Measurements from ENCODE around the gene REM2. TPM values are rescaled to one million over a fixed set of nuclear protein-coding genes. Genes with fewer than 3 reads are reported as not detected.

Gene REM2
- total RNA-seq, 1 experiment from 2014 or later: 0.47 TPM

DNA sequence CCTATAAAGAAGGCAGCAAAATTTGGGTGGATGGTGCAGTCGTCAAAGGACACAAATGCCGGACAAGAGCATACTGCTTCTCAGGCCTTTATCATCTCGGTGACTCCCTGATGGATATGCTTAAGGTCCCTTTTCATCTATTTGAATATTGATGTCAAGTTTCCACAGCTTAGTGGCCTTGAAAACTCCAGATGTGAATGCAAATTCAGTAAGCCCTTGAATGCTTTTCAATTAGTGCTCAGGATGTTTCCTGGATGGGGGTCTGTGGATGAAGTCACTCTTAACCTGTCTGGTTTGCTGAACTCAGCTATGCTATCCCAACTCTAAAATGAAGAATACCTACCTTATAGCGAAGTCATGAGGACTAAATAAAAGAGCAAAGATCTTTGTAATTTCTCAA is 10.7 kb downstream of the REM2 start:
- BruUV-seq (replicated peaks): no TSS peak
- DNase-seq (ENCODE audit: low read depth, low spot score) (no peak), ATAC-seq (no peak)
- Histone ChIP-seq H4K20me1 (ENCODE audit: insufficient read depth) (no peaks in the 10 kb centered on the region), H3K36me3 (ENCODE audit: control insufficient read depth in 1 of 2, insufficient read depth in 2 of 2, low read length in 2 of 2) (no peaks in the 10 kb centered on the region), H3K27ac (ENCODE audit: low read depth, low read length) (no peak overlapping the region), H3K4me2 (ENCODE audit: low read length) (no peak overlapping the region), H3K9me3 (ENCODE audit: control insufficient read depth in 1 of 2, insufficient read depth in 1 of 2, low read depth in 1 of 2, low read length in 2 of 2) (no peaks in the 10 kb centered on the region), H3K9ac (ENCODE audit: low read length) (no peak overlapping the region), H3K79me2 (ENCODE audit: insufficient read depth, low read length) (no peaks in the 10 kb centered on the region), H3K4me1 (ENCODE audit: control insufficient read depth in 1 of 2, insufficient read depth in 2 of 2, low read length in 2 of 2) (peaks cover 5 to 19% of the 10 kb centered on the region in 2 experiments; a peak in 3 of 4 replicates), H2AFZ (ENCODE audit: low read depth, low read length, poor library complexity, severe bottlenecking) (no peak overlapping the region), H3K4me3 (replicated peaks in 1 of 2; ENCODE audit: low read depth in 1 of 2, low read length in 2 of 2) (no peak overlapping the region), H3K27me3 (ENCODE audit: insufficient read depth, low read length) (no peaks in the 10 kb centered on the region), H3K9me2 (ENCODE audit: insufficient read depth) (no peaks in the 10 kb centered on the region)
- ChIA-PET CTCF (no interaction called here), POLR2A (no interaction called here), RAD21 (ENCODE audit: low non-redundant PET in 1 of 2, low total read pairs in 2 of 2, uncharacterized antibody in 2 of 2, unreplicated experiment in 2 of 2) (no interaction called here)
- intact Hi-C loops (cut with micrococcal nuclease): no loop called here
- TF ChIP-seq FOSL1 (IDR thresholded peaks at IDR 0.05; ENCODE audit: low read depth): no peak
- no peak for TF ChIP-seq JUND (IDR thresholded peaks at IDR 0.05)
- no peak for TF ChIP-seq SIN3A (IDR thresholded peaks at IDR 0.05; ENCODE audit: low read depth)

DNA sequence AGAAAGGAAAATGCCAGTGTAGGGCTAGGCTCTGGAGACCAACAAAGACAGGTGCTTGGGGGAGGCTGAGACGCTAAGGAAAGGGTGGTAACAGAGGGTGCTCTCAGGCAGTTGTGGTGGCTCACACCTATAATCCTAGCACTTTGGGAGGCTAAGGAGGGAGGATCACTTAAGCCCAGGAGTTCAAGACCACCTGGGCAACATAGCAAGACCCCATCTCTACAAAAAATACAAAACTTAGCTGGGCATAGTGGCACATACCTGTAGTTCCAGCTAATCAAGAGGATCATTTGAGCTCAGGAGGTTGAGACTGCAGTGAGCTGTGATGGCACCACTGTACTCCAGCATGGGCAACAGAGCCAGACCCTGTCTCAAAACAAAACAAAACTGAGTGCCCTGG is 12.4 kb downstream of the REM2 start:
- intact Hi-C loops (cut with micrococcal nuclease): no loop called here
- POLR2A ChIA-PET: interaction anchor here (1.2 kb wide), 1 partner anchor 7 kb away, joined by 4 read pairs; no protein-coding TSS in a partner anchor
- ATAC-seq: no peak

More for the DNA sequence above, 12.4 kb downstream of the REM2 start:
- no TSS peak for BruUV-seq (replicated peaks)
- Histone ChIP-seq H2AFZ (ENCODE audit: low read depth, low read length, poor library complexity, severe bottlenecking) (no peak overlapping the region), H3K4me2 (ENCODE audit: low read length) (no peak overlapping the region), H3K36me3 (ENCODE audit: control insufficient read depth in 1 of 2, insufficient read depth in 2 of 2, low read length in 2 of 2) (no peaks in the 10 kb centered on the region), H3K9me3 (ENCODE audit: control insufficient read depth in 1 of 2, insufficient read depth in 1 of 2, low read depth in 1 of 2, low read length in 2 of 2) (no peaks in the 10 kb centered on the region), H3K9me2 (ENCODE audit: insufficient read depth) (no peaks in the 10 kb centered on the region), H3K27ac (ENCODE audit: low read depth, low read length) (no peak overlapping the region), H3K4me1 (ENCODE audit: control insufficient read depth in 1 of 2, insufficient read depth in 2 of 2, low read length in 2 of 2) (peaks cover 1 to 22% of the 10 kb centered on the region in 2 experiments; a peak in 3 of 4 replicates), H3K9ac (ENCODE audit: low read length) (no peak overlapping the region), H4K20me1 (ENCODE audit: insufficient read depth) (no peaks in the 10 kb centered on the region), H3K27me3 (ENCODE audit: insufficient read depth, low read length) (no peaks in the 10 kb centered on the region), H3K79me2 (ENCODE audit: insufficient read depth, low read length) (no peaks in the 10 kb centered on the region), H3K4me3 (replicated peaks in 1 of 2; ENCODE audit: low read depth in 1 of 2, low read length in 2 of 2) (no peak overlapping the region)
- TF ChIP-seq RAD21 (IDR thresholded peaks at IDR 0.05; ENCODE audit: low read depth) (no peak), FOSL1 (IDR thresholded peaks at IDR 0.05; ENCODE audit: low read depth) (no peak), ZNF274 (IDR thresholded peaks at IDR 0.05; ENCODE audit: low read depth, low read length) (no peak), CBX3 (IDR thresholded peaks at IDR 0.05; ENCODE audit: low read depth) (no peak), SRF (IDR thresholded peaks at IDR 0.05; ENCODE audit: low read depth) (no peak), SIN3A (IDR thresholded peaks at IDR 0.05; ENCODE audit: low read depth) (no peak), POLR2A (IDR thresholded peaks at IDR 0.05; ENCODE audit: borderline replicate concordance, extremely low read depth, insufficient read depth, insufficient read length) (no peak), JUND (IDR thresholded peaks at IDR 0.05) (no peak), CEBPB (IDR thresholded peaks at IDR 0.05; ENCODE audit: low read depth) (no peak), POLR2AphosphoS5 (IDR thresholded peaks at IDR 0.05; ENCODE audit: low read depth, low read length) (no peak)
- TF ChIP-seq, protein P1, sequence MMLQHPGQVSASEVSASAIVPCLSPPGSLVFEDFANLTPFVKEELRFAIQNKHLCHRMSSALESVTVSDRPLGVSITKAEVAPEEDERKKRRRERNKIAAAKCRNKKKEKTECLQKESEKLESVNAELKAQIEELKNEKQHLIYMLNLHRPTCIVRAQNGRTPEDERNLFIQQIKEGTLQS (IDR thresholded peaks at IDR 0.05): no peak
- TF ChIP-seq, protein P2, sequence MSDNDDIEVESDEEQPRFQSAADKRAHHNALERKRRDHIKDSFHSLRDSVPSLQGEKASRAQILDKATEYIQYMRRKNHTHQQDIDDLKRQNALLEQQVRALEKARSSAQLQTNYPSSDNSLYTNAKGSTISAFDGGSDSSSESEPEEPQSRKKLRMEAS (IDR thresholded peaks at IDR 0.05): no peak
- ChIA-PET RAD21 (ENCODE audit: low non-redundant PET in 1 of 2, low total read pairs in 2 of 2, uncharacterized antibody in 2 of 2, unreplicated experiment in 2 of 2) (no interaction called here), CTCF (no interaction called here)
- no peak for DNase-seq (ENCODE audit: low read depth, low spot score)

Data from HCT116 (cell line).